Inflammatory macrophage treated with lipopolysaccharide for 1 hour (primary cell): ENCODE results near the gene SCAND1.
A peak's percentile ranks its signal among the peaks of the same experiment; 100 is the strongest.
"Not testable (repeated sequence)": the region's sequence is repeated elsewhere in the genome, so short reads cannot be mapped to it uniquely, and the experiment has no call there.

Experiments
- DNase-seq, 2 donors: peaks; one replicate each; pipeline ENCODE4 v3.0.0-alpha.2; 2020 to 2022

Gene SCAND1

GRCh38 chr20:35956616-35957015, 2.3 kb upstream of the SCAND1 start:
- DNase-seq: no peak

- peak; percentile 35 to 37 for DNase-seq
These were observed 577 bp upstream of the SCAND1 start for GRCh38 chr20:35954907-35955251.

DNA sequence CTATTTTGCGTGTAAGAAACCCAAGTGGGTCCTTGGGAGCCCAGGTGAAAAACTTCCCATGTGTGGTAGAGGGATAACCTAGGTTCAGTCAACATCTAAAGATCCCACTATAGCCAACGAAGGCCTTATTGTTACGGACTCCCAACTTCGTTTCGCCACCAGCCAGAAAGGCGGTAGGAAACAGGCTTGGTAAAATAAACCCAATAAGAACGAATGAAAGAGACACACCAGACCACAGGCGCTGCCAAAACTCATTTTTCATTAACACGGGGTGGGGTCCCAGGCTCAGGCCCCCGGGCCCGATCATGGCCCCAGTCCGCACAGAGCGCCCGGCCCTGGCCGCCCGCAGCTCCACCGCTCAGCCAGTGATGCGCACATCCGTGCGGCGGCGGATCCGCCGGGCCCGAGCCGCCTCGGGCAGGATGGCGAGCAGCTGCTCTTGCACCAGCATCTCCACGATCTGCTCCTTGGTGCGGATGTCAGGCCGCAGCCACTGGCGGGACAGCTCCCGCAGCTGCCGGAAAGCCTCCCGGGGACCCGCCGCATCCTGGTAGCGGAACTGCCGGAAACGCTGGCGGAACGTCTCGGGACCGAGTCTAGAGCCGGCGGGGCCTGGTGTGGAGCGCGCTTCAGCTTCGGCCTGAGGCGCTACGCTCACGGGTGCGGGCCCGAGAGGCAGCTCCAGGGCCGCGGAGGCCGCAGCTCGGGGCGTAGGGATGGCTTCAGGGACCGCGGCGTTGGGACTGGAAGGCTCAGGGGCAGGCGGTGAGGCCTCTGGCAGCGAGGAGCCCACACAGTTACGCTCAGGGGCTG, 709 bp downstream of the SCAND1 start:
- peak; percentile 24 to 25 for DNase-seq

DNA sequence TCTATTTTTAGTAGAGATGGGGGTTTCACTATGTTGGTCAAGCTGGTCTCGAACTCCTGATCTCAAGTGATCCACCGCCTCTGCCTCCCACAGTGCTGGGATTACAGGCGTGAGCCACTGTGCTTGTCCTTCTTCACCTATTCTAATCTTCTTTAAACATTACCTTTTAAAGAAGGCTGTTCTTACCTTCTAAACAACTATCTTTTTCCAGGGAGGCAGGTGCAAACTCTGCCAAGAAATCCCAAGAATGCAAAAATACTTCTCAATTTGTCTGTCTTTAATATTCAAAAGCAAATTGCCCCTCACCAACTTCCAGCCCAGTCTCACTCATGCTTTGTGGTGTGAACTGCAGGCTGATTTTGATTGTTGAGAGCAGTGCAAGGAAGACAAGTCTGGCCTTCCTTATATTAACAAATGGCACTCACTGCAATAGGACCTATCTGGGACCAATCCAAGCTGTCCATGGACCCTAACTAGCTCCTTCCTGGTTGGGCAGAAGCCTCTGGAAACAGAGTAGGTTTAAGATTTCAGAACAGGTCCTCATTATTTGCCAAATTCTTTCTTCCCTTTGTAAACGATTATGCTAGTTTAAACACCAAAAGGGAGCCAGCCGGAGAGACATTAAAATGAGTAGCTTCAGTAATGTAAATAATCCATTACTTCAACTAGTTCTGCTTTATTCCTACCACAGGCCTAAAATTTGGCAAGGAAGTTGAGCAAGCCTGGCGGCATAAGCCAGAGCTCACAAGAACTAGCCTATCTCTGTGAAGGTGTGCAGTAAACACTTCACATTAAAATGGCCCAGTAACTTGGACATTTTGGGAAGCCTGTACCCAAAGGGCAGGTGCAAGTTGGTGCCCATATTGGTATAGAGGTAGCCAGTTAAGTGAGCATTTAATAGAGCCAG, 1.6 kb downstream of the SCAND1 start:
- peak; percentile 61 for DNase-seq

GRCh38 chr20:35952080-35952479, 2.2 kb downstream of the SCAND1 start:
- not testable (repeated sequence) for DNase-seq

DNA sequence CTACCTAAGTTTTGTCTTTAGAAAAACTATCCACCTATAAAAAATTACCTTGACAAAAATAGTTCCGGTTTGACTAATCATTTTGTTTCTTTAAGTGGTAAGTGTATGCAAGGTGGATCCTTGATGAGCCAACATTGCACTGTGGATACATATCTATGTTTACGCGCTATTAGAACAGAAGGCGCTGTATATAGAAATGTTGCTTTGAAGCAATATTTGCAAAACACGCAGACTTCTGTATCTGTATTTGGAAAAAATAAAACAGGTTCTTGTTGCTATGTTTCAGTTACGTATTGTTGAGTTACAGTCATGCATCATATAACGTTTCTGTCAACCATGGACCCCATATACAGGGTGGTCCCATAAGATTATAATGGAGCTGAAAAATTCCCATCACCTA, 4.2 kb downstream of the SCAND1 start:
- no peak for DNase-seq

DNA sequence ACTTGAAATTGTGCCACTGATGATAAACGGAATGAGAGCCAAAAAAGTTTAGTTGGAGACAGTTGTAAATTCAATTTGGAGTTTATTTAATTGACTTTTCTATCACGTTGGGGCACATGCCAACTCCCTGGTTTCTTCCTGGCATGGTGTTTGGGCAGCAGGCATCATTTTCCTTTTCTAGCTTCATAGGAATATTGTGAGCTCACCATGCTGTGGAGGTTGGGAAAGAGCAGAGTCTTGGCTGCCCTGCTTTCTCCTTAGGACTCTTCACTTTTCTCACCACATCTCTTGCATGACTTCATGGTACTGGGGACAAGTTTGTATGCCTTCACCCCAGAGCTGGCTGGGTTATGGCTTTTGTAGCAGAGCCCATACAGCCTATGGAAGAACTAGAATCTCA, 6.4 kb downstream of the SCAND1 start:
- DNase-seq: no peak

GRCh38 chr20:35947489-35947888, 6.8 kb downstream of the SCAND1 start:
- DNase-seq: no peak

DNA sequence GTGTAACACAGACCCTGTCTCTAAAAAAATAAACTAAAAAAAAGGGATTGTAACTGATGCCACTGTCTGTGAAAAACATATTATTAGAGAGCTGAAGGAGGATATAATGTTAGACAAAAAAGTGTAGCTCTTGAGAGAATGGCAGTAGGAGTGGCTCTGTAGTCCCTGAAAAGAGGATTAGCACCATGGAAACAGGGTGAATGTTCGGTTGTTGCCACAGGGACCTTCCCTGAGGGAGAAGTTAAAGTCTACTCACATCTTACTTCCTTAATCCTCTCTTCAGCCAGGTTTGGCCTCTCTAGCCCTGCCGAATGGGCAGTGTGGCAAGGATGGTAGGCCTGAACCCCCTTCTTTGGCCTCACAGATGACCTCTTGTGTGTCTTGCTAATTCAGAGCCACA, 12.1 kb downstream of the SCAND1 start:
- peak; percentile 31 for DNase-seq

GRCh38 chr20:35941620-35942019, 12.7 kb downstream of the SCAND1 start:
- no peak for DNase-seq

DNA sequence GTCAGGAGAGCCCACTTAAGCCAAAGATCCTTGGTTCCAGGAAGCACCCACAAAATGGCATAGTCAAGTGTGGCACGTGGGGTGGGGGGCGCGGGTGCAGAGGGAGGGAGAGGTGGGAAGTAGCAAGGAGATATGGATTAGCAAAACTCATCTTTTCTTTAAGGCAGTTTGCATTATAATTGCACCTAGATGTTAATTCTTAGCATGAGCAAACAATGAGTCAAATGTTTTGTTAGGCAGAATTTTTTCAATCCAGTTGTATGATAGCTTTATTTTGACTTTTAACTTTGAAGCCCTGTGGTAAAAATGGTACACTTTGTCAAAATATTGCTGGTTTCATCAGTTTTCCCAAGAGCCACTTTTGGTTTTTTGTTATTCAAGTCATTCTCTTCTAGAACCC, 15.0 kb downstream of the SCAND1 start:
- DNase-seq: no peak

GRCh38 chr20:35934050-35934449, 20.3 kb downstream of the SCAND1 start:
- no peak for DNase-seq

DNA sequence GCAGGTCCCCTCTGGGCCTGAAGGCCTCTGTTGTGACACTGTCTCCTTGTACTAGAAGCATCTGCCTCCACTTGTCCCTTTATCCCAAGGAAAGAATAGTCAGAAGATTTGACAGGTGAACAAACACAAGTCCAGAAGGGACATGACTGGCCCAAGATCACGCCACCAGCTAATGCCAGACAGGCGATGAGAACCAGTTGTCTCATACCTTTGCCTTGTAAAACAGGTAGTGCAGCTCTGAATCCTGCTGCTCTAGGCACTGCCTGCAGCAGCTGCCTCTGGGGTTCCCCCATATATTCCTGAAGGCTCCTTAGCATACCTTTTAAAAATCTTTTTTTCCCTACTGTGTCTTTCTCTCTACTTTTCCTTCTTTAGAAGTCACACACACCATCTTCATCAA, 25.0 kb downstream of the SCAND1 start:
- DNase-seq: no peak

DNA sequence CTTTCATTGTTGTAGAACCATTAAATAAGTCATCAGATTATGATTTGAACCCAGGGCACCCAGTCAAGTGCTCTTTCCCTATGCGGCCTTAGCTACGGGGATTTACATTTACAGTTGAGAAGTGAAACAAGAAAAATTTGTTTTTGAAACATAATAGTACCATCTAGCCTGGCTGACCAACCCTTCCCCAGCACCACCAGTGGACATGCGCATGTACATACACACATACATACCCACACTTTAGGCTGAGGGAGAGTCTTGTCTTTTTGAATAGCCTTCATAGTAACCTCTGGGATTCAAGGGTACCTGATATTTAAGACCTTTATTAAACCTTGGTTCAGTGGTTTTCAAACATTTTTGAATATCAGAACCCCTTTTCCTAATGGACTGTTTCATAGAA, 33.8 kb downstream of the SCAND1 start:
- no peak for DNase-seq

GRCh38 chr20:35918021-35918420, 36.3 kb downstream of the SCAND1 start:
- DNase-seq: no peak

- DNase-seq: no peak
These were observed 37.2 kb downstream of the SCAND1 start for GRCh38 chr20:35917077-35917476.

DNA sequence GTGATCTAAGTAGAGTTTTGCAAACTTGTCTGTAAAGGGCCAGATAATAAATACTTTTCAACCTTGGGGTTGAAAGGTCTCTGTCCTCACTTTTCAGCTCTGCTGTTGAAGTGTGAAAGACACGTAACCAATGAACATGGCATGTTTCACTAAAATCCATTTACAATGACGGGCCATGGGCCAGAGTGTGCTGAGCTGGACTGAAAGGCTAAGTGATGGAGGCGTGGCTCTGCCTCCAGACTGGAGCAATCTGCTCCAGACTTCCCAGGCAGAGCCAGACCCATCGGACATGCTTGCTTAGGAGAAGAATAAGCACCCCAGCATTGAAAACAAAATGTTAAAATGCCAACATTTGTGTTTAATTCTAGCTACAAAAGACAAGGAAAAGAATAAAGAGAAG, 41.4 kb downstream of the SCAND1 start:
- DNase-seq: no peak

- no peak for DNase-seq
These were observed 44.0 kb downstream of the SCAND1 start for GRCh38 chr20:35910254-35910653.

DNA sequence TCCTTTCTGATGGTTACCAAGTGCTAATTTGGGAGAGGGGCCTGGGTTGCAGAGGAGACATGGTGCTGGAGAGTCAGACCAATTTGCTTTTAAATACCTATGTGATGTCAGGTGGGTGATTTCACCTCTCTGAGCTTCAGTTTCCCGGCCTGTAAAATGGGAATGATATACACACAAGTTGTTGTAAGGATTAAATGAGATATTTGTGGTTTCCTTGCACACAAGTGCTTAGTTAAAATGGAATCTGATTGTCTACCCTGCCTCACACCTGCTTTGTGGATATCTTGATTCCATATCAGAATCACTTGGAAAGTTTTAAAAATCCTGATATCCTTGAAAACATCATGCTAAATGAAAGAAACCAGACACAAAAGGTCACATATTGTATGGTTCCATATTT, 44.5 kb downstream of the SCAND1 start:
- no peak for DNase-seq

- no peak for DNase-seq
These were observed 45.1 kb downstream of the SCAND1 start for GRCh38 chr20:35909176-35909575.

DNA sequence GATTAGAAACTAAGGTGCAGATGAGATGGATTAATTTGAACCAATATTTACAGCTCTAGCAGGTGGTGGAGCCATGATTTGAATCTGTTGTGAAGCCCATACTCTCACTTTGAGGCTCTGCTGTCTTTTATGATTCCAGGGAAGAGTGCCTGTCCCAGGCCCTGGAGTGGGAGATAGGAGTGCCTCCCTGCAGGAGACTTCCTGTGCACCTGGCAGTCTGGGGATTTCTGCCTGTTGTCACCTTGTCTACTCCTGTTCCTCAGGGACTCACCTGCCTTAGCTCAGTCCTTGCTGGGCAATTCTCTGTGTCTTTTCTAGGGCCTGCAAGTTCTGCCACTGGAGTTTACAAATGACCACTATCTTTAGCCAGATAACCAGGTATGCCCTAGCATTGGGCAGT, 46.3 kb downstream of the SCAND1 start:
- DNase-seq: no peak

GRCh38 chr20:35907017-35907701, 47.1 kb downstream of the SCAND1 start:
- no peak for DNase-seq

GRCh38 chr20:35904982-35905663, 49.2 kb downstream of the SCAND1 start:
- no peak for DNase-seq
